Fibroblast of lung (primary cell): Measurements from ENCODE around the gene RIPOR1.

Experiments used
- EZH2 ChIP-seq: IDR thresholded peaks from 2 replicates; pipeline ENCODE4 v1.5.1; 2012; ENCODE audit warnings: low read length, control low read depth, mild to moderate bottlenecking; ENCODE audit errors: missing control alignments
- TF ChIP-seq, protein P1 (sequence below), 2 donors: IDR thresholded peaks in 1 of 2; conservative IDR thresholded peaks in 1 of 2; 1 replicate in 1 of 2; 2 replicates in 1 of 2; pipeline ENCODE4 v1.5.1; 2011 to 2012; ENCODE audit warnings: low read length in 2 of 2, control low read depth in 1 of 2, inconsistent platforms in 1 of 2, low read depth in 1 of 2, mild to moderate bottlenecking in 1 of 2

DNA sequence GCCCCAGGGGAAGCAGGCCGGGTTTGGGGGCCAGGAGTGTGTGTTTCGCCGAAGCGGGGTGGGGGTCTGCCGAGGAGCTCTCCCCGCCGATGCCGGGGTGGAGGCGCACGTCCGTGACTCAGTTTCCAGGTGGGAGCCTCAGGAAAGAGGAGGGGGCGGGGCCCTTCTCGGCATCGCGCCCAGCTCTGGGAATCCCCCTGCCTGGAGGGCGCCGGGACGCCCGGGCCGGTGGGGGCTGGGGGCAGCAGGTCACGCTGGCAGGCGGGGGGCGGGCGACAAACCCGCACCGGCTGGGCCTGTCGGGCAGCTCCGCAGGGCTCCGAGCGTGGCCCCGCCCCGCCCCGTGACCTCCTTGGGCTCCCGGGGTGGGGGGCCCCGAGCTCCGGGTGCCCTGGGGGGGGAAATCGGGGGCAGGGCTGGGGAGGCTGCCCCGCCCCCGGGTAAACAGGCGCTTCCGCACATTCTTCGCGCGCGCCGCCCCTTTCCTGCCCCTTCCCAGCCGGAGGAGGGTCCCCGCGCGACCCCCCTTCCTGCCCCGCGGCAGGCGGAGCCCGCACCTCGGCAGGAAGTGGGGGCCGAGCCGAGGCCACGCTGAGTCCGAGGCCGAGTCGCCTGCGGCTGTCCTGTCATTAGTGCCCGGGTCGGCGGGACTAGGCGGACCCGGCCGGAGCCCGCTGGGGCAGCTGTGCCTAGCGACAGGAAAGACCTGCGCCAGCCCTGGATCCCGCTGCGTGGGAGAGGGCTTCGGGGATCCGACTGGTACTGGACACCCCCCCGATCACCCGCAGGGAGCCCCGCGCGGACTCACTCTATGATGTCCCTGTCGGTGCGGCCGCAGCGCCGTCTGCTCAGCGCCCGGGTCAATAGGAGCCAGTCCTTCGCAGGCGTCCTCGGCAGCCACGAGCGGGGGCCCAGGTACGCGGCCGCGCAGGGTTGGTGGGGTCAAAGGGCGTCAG, 9.3 kb downstream of the RIPOR1 start:
- TF ChIP-seq, protein P1, sequence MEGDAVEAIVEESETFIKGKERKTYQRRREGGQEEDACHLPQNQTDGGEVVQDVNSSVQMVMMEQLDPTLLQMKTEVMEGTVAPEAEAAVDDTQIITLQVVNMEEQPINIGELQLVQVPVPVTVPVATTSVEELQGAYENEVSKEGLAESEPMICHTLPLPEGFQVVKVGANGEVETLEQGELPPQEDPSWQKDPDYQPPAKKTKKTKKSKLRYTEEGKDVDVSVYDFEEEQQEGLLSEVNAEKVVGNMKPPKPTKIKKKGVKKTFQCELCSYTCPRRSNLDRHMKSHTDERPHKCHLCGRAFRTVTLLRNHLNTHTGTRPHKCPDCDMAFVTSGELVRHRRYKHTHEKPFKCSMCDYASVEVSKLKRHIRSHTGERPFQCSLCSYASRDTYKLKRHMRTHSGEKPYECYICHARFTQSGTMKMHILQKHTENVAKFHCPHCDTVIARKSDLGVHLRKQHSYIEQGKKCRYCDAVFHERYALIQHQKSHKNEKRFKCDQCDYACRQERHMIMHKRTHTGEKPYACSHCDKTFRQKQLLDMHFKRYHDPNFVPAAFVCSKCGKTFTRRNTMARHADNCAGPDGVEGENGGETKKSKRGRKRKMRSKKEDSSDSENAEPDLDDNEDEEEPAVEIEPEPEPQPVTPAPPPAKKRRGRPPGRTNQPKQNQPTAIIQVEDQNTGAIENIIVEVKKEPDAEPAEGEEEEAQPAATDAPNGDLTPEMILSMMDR (conservative IDR thresholded peaks at IDR 0.05 in 1 of 2, IDR thresholded peaks at IDR 0.05 in 1 of 2; ENCODE audit: low read depth in 1 of 2, low read length in 2 of 2) = no peak
- no peak for TF ChIP-seq EZH2
